Measurements from ENCODE around the gene PTCH1.

The PTCH1 gene

GRCh38 chr9:95552255-95552654 is 35.5 kb upstream of the PTCH1 start:
- H3K4me3 ChIP-seq (ENCODE audit: control insufficient read depth, low read depth, low read length) = no peak overlapping the region
- no peak for DNase-seq (ENCODE audit: low read depth)
- TF ChIP-seq CTCF (conservative IDR thresholded peaks at IDR 0.05; ENCODE audit: control insufficient read depth, insufficient read depth, low read depth, low read length) = no peak

GRCh38 chr9:95551406-95551805 is 34.6 kb upstream of the PTCH1 start:
- TF ChIP-seq CTCF (conservative IDR thresholded peaks at IDR 0.05; ENCODE audit: control insufficient read depth, insufficient read depth, low read depth, low read length) = no peak
- no peak for DNase-seq (ENCODE audit: low read depth)
- no peak overlapping the region for H3K4me3 ChIP-seq (ENCODE audit: control insufficient read depth, low read depth, low read length)

- no peak overlapping the region for H3K4me3 ChIP-seq (ENCODE audit: control insufficient read depth, low read depth, low read length)
- DNase-seq (ENCODE audit: low read depth) = no peak
- TF ChIP-seq CTCF (conservative IDR thresholded peaks at IDR 0.05; ENCODE audit: control insufficient read depth, insufficient read depth, low read depth, low read length) = no peak
Observed at GRCh38 chr9:95545831-95546567, 29.2 kb upstream of the PTCH1 start.

- TF ChIP-seq CTCF (conservative IDR thresholded peaks at IDR 0.05; ENCODE audit: control insufficient read depth, insufficient read depth, low read depth, low read length) = no peak
- H3K4me3 ChIP-seq (ENCODE audit: control insufficient read depth, low read depth, low read length) = no peak overlapping the region
- DNase-seq (ENCODE audit: low read depth) = no peak
Observed at GRCh38 chr9:95533996-95534680, 17.4 kb upstream of the PTCH1 start.

- TF ChIP-seq CTCF (conservative IDR thresholded peaks at IDR 0.05; ENCODE audit: control insufficient read depth, insufficient read depth, low read depth, low read length) = no peak
- no peak overlapping the region for H3K4me3 ChIP-seq (ENCODE audit: control insufficient read depth, low read depth, low read length)
- DNase-seq (ENCODE audit: low read depth) = no peak
Observed at GRCh38 chr9:95529910-95530309, 13.1 kb upstream of the PTCH1 start.

- no peak overlapping the region for H3K4me3 ChIP-seq (ENCODE audit: control insufficient read depth, low read depth, low read length)
- DNase-seq (ENCODE audit: low read depth) = no peak
Observed at GRCh38 chr9:95528908-95529502, 12.2 kb upstream of the PTCH1 start.

More at GRCh38 chr9:95528908-95529502, 12.2 kb upstream of the PTCH1 start:
- no peak for TF ChIP-seq CTCF (conservative IDR thresholded peaks at IDR 0.05; ENCODE audit: control insufficient read depth, insufficient read depth, low read depth, low read length)
